NCI-H524 (cell line): ENCODE results near the gene KLHDC7A.

Experiments used
- DNase-seq, 2 experiments: peaks; one replicate each; lab custom pipeline; 2025; lab: John Stamatoyannopoulos, UW

Gene KLHDC7A

DNA sequence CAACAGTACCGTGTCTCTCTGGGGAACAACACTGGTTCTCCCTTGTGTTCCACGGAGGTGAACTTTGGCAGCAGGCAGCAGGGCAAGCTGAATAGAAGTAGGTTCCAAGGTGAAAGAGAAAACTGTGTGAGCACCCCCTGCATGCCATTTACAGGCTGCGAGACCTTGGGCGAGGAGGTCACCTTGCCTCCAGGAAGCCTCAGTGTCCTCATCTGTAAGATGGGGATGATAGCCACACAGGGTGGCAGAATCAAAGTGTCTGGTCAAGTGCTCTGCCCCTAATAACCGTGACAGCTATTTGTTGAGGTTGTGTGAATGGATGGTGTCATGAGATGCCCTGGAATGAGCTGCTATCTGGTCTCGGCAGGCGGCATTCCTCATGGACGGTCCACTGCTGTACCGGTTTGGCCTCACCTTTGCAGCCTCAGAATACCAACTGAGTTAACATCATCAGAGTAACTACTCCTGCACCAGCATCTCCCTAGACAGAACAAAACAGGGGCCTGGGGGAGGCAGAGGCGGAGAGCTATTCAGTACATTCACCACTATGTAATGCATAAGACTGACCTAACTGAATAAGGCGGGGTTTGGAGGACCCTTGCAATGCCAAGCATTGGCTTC, 7.4 kb upstream of the KLHDC7A start:
- no peak for DNase-seq

GRCh38 chr1:18474559-18475175, 6.1 kb upstream of the KLHDC7A start:
- DNase-seq = no peak

DNA sequence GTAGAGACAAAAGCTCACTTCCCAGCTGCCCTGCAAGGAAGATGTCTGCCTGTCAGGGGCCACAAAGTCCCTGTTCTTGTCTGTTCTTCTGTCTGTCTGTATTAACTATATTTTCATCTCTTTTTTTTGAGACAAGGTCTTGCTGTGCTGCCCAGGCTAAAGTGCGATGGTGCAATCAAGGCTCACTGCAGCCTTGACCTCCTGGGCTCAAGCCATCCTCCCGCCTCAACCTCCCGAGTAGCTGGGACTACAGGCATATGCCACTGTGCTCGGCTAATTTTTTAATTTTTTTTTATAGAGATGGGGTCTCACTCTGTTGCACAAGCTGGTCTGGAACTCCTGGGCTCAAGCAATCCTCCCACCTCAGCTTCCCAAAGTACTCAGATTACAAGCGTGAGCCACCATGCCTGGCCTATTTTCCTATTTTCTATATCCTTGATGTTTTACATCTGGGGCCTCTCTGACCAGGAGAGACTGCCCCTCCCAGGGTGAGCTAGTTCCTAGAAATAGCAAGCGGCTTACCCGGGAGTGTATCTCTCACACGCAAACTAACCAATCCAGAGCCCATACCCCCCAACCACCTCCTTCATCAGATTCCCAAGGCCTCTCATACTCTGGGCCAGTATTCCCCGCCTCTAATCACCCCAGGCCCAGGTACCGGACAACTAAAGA, 5.4 kb upstream of the KLHDC7A start:
- DNase-seq = no peak

- no peak for DNase-seq
Observed at GRCh38 chr1:18479454-18479853, 1.3 kb upstream of the KLHDC7A start.

DNA sequence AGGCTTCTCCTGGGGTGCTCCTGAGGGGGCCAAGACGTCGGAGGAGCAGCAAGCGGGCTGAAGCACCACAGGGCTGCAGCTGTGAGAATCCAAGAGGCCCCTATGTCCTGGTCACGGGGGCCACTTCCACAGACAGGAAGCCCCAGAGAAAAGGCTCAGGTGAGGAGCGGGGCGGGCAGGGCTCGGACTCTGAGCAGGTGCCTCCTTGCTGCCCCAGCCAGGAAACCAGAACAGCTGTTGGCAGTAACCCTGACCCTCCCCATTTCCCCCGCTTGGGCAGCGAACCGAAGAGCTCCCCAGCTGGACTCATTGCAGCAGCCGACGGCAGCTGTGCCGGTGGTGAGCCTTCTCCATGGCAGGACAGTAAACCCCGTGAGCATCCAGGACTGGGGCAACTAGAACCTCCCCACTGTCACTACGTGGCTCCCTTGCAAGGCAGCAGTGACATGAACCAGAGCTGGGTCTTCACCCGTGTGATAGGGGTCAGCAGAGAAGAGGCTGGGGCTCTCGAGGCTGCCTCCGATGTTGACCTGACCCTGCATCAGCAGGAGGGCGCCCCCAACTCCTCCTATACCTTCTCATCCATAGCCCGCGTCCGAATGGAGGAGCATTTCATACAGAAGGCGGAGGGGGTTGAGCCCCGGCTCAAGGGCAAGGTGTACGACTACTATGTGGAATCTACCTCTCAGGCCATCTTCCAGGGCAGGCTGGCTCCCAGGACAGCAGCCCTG, 625 bp downstream of the KLHDC7A start:
- DNase-seq = peak; percentile 51 to 88

DNA sequence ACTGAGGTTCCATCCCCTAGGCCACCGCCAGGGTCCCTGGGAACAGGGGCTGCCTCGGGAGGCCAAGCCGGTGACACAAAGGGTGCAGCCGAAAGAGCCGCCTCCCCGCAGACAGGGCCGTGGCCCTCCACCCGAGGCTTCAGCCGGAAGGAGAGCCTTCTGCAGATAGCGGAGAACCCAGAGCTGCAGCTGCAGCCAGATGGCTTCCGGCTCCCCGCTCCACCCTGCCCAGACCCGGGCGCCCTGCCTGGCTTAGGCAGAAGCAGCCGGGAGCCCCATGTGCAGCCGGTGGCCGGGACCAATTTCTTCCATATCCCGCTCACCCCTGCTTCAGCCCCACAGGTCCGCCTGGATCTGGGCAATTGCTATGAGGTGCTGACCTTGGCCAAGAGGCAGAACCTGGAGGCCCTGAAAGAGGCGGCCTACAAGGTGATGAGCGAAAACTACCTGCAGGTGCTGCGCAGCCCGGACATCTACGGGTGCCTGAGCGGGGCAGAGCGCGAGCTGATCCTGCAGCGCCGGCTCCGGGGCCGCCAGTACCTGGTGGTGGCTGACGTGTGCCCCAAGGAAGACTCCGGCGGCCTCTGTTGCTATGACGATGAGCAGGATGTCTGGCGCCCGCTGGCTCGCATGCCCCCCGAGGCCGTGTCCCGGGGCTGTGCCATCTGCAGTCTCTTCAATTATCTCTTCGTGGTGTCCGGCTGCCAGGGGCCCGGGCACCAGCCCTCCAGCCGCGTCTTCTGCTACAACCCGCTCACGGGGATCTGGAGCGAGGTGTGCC, 1.4 kb downstream of the KLHDC7A start:
- DNase-seq = peak in 1 of 2 experiments; percentile 67

GRCh38 chr1:18482721-18483425, 2.1 kb downstream of the KLHDC7A start:
- no peak for DNase-seq

GRCh38 chr1:18484276-18484675, 3.5 kb downstream of the KLHDC7A start:
- no peak for DNase-seq

DNA sequence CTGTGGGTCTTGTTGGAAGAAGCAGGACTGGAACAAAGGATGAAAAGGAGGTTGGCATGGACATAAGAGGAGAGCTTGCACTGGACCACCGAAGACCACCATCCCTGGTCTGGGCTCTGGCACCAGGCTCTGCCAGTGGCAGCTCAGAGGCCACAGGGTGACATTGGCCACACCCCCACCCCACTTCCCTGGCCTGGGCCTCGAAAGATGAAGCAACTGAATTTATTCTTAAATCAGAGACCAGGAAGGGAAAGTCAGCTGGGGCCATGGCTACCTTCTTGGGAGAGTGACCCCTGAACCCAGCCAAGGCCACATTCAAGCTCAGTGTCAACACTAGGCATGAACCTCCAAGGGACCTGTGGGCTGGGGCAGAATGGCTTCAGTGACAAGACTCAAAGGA, 4.0 kb downstream of the KLHDC7A start:
- no peak for DNase-seq

DNA sequence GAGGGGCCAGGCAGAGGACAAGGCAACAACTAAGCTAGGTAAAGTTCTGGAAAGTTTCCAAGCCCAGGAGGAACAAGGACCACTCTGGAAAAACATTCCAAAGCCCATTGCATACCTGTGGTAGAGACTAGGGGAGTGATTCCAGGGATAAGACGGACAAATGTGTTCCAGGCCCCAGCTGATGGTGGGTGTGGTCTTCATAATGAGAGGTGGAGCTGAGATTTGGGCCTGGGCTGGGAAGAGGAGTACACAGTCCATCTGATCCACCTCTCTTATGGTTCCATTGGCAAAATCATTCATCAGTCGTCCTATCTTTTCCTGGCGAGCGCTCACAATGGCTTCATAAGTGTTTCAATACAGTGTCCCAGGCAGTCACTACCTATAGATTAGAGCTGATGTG, 4.5 kb downstream of the KLHDC7A start:
- no peak for DNase-seq

DNA sequence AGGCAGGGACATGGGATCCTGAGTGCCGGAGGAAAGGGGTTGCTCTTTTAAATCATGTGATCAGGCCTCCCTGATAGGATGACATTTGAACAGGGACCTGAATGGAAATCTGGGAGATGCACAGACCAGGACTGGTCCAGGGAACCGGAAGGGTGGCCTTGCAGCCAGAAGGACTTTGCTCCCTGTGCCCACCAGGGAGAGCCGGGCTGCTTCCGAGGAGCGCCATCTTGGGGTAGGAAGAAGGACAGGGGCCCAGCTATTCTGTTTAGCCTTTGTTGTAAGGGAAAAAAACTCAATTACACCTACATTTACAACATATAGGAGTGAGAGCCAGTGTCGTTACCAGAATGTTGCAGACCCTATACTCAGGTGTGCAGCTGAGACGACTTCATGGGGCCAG, 5.5 kb downstream of the KLHDC7A start:
- peak; percentile 14 to 68 for DNase-seq

GRCh38 chr1:18489417-18490143, 8.8 kb downstream of the KLHDC7A start:
- no peak for DNase-seq

- no peak for DNase-seq
Observed at GRCh38 chr1:18491168-18491567, 10.4 kb downstream of the KLHDC7A start.

DNA sequence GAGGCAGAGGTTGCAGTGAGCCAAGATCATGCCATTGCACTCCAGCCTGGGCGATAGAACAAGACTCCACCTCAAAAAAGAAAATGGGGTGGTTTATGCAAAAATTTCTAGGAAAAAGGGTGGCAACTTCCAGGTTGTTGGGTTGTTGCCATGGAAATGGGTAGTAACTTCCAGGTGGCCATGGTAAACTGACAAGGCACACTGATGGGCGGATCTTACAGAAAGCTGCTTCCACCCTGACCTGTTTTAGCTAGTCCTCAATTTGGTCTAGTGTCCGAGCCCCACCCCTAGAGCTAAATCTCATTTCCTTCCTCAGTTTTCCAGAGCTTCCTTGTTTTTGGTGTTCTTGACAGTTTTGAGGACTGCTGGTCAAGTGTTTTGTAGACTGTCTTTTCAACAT, 13.6 kb downstream of the KLHDC7A start:
- DNase-seq = no peak

- no peak for DNase-seq
Observed at GRCh38 chr1:18495635-18496034, 14.9 kb downstream of the KLHDC7A start.

GRCh38 chr1:18496056-18496455, 15.3 kb downstream of the KLHDC7A start:
- DNase-seq = no peak

GRCh38 chr1:18496497-18497235, 15.9 kb downstream of the KLHDC7A start:
- DNase-seq = no peak

DNA sequence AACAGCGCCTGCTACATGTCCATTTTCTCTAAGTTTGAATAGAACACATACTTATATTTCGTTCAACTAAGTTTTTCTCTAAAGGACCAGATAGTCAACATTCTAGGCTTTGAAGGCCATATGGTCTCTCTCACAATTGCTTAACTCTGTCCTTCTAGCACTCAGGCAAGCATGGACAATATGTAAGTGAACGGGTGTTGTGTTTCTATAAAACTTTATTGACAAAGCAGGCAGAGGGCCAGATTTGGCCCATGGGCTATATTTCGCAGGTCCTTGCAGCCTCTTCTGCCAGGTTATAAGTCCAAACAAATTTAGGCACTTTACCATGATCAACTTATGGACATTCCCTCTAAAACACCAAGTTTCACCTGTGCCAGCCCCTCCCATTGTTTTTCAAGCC, 21.1 kb downstream of the KLHDC7A start:
- DNase-seq = no peak

DNA sequence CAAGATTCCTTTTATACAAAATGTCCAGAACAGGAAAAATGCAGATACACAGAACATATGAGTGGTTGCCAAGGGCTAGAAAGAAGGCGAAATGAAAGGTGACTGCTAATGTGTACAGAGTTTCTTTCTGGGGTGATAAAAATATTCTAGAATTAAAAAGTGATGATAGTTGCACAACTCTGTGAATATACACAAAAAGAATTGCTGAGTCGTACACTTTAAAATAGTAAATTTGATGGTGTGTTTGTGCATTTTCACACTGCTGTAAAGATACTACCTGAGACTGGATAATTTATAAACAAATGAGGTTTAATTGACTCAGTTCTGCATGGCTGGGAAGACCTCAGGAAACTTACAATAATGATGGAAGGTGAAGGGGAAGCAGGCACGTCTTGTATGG, 23.9 kb downstream of the KLHDC7A start:
- DNase-seq = no peak

DNA sequence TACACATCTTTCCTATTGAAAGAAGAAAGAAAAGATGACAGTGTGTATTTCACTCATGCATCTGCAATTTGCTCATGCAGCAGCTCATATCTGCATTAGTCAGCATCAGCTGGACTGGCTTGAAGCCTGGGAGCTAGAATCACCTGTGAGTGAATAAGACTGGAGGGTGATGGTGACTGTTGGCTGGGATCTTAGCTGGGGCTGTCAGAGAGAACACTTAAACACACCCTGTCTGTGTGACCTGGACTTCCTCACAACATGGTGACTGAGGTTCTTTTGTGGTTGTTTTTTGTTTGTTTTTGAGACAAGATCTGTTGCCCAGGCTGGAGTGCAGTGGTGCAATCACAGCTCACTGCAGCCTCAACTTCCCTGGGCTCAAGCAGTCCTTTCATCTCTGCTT, 24.9 kb downstream of the KLHDC7A start:
- DNase-seq = no peak
